Measurements from ENCODE around the gene DHRS13.
"Not testable (repeated sequence)": the region's sequence is repeated elsewhere in the genome, so short reads cannot be mapped to it uniquely, and the experiment has no call there.

The DHRS13 gene

GRCh38 chr17:28935744-28936460 is 33.0 kb upstream of the DHRS13 start:
- DNase-seq (ENCODE audit: low read depth) = no peak

- not testable (repeated sequence) for DNase-seq (ENCODE audit: low read depth)
These were observed 31.6 kb upstream of the DHRS13 start for GRCh38 chr17:28934508-28934907.

DNA sequence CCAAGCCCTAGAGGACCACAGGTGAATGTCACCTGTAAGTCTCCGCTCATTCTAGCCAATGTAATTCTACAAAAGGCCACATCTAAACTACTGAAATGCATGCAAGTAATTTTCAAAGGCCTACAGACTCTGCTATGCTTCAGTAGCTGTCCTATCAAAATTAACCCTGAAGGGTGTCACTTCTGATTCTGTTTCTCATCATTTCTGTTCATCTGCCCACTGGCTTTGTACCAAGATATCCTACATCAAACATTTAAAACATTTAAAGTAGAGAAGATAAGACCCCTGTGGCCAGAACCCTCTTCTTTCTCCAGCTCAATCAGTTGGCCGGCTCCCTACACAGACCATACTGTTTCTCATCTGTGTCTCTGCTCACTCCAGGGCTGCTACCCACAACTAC is 26.9 kb upstream of the DHRS13 start:
- no peak for DNase-seq (ENCODE audit: low read depth)

DNA sequence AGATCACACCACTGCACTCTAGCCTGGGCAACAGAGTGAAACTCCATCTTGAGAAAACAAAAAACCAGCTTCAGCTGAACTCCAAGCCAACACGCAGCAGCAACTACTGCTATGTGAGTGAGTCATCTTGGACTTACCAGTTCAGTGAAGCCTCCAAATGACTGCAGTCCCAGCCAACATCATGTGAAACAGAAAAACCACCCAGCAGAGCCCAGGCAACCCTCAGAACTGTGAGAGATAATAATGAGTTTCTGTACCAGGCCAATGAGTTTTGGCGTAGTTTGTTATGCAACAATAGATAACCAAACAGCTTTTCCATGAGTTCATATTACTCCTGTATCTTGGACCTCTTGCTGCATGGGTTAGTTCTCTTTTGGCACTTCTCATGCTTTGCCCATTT is 25.2 kb upstream of the DHRS13 start:
- DNase-seq (ENCODE audit: low read depth) = no peak

- DNase-seq (ENCODE audit: low read depth) = no peak
These were observed 23.9 kb upstream of the DHRS13 start for GRCh38 chr17:28926786-28927185.

GRCh38 chr17:28926366-28926765 is 23.5 kb upstream of the DHRS13 start:
- no peak for DNase-seq (ENCODE audit: low read depth)

DNA sequence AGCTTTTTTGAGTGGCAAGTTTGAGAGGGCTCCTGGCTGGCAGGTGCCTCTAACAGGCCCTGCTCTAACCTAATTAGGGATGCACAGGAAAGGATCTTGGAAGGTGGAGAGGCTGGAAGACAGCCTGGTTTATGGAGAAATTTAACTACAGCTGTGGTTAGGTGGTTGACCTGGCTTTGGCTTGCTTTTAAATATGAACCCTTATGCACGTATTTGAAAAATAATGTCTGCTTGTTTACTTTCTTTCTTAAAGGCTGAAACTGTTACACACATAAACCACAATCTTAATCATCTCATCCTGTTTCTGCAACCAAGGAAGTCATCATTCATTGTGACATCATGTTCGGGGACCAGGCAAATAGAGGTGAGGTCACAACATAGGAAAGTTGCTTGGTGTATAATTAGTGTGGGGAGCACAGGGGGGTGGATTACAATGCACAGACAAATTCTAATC is 23.1 kb upstream of the DHRS13 start:
- DNase-seq (ENCODE audit: low read depth) = peak; percentile 77

GRCh38 chr17:28920201-28920600 is 17.3 kb upstream of the DHRS13 start:
- no peak for DNase-seq (ENCODE audit: low read depth)

GRCh38 chr17:28918295-28918694 is 15.4 kb upstream of the DHRS13 start:
- DNase-seq (ENCODE audit: low read depth) = no peak

DNA sequence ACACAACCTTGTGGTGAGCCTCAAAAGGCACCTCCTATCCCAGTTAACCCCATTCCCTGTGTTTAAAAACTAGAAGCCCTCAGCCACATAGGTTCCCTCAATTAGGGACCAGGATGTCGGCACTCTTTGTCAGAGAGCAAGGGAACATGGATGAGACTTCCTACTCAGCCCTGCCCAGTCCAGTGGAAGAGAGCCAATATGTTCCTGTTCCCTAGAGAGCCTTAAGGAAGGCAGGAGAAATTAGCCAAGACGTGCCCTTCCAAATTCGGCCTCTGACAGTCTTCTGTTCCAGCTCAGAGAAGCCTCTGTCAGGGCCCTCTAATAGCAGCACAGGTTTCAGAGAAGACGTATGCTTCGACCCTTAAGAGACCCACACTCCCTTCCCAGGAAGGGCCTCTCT is 14.6 kb upstream of the DHRS13 start:
- no peak for DNase-seq (ENCODE audit: low read depth)

GRCh38 chr17:28917029-28917428 is 14.2 kb upstream of the DHRS13 start:
- no peak for DNase-seq (ENCODE audit: low read depth)

GRCh38 chr17:28916302-28916934 is 13.5 kb upstream of the DHRS13 start:
- DNase-seq (ENCODE audit: low read depth) = no peak

DNA sequence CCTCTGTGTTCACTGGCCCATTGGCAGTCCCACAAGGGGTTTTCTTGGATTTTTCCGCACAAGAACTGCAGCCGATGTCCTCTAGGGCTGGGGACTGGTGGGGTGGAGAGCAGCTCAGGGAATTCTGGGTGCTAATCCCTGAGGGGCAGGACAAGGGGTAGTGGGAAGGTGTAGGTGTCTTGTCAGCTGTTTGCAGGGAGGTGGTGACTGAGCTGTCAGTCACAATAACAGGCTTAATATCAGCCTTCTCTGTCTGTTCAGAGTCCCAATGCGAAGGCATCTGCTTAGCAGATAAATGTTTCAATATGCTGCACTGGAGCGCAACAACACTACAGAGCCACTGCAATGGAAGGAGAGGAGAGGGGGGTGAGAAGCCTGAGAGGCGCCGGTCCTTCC is 10.1 kb upstream of the DHRS13 start:
- DNase-seq (ENCODE audit: low read depth) = no peak

GRCh38 chr17:28912281-28912937 is 9.5 kb upstream of the DHRS13 start:
- no peak for DNase-seq (ENCODE audit: low read depth)

DNA sequence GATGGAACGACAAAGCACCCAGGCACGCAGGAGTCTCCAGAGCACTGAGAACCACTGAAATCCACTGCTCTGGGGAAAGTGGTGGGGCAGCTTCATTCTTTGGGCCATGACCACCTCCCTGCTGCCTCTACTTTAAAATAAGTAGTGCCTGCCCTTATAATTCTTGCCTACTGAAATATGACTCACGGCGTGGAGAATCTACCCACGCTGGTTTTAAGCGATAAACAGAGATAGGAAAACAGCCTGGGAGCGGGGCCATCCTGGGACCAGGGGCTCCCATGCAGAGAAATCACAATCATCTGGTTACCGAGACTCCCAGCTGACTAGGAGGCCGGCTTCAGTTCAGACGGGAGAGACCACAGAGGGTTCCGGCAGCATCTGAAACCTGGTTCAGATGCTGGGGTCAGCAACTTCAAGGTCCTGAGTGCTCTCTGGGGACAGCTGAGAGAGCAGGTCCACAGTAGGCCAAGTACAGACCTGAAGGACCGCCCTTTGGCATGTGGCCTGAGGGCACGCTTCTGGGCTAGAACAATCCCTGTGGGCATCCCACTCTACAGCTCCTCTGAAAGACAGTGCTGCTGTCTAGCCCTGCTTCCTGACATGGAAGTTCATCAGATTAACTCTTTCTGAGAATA is 8.6 kb upstream of the DHRS13 start:
- DNase-seq (ENCODE audit: low read depth) = no peak

DNA sequence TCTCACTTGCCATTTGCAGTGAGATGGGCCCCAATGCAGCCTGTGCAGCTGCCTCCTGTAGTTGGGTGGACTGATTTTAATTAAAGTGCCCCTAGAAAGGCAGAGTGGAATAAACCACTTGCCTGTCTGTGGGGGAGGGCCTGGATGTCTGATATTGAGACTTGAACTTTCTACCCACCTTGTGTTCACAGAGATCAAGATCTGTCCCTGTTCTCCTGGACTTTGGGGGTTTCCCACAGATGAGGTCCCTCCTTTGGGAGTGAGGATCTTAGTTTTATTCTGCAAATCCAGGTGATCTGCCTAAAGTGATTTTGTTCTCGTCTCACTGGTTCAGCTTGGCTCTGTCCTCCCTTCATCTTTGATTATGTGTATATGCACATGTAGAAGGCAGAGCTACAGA is 7.7 kb upstream of the DHRS13 start:
- no peak for DNase-seq (ENCODE audit: low read depth)

- peak; percentile 82 for DNase-seq (ENCODE audit: low read depth)
These were observed 5.8 kb upstream of the DHRS13 start for GRCh38 chr17:28908640-28909167.

DNA sequence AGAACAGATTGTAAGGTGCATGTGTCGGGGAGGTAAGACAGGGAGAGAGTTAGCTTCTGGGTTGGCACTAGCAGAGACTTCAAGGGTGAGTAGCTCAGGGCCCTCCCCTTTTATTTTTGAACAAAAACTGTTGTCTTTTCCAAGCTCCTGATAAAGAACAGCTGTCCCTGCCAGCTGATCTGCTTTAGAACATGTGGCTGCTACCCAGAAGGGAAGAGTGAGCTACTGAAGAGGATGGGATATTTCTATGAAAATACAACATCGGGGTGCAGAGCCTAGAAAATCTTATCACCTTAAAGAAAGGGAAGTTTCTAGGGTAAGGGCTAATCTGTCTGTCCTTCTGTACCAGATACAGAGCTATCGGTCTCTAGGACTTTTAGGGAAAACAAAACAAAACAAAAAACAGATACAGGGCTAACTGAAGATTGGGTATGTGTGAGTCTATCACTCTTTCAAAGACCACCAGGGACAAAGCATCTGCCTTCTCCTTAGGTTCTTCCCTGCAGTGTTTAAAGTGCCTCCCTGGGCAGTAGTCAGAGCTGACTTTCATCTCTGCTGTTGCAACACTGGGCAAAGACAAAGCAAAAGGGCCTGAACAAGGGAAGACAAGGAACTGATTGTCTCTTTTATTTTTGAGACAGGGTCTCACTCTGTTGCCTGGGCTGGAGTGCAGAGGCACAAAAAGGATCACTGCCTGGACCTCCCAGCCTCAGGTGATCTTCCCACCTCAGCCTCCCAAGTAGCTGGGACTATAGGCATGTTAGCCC is 5.0 kb upstream of the DHRS13 start:
- DNase-seq (ENCODE audit: low read depth) = no peak

DNA sequence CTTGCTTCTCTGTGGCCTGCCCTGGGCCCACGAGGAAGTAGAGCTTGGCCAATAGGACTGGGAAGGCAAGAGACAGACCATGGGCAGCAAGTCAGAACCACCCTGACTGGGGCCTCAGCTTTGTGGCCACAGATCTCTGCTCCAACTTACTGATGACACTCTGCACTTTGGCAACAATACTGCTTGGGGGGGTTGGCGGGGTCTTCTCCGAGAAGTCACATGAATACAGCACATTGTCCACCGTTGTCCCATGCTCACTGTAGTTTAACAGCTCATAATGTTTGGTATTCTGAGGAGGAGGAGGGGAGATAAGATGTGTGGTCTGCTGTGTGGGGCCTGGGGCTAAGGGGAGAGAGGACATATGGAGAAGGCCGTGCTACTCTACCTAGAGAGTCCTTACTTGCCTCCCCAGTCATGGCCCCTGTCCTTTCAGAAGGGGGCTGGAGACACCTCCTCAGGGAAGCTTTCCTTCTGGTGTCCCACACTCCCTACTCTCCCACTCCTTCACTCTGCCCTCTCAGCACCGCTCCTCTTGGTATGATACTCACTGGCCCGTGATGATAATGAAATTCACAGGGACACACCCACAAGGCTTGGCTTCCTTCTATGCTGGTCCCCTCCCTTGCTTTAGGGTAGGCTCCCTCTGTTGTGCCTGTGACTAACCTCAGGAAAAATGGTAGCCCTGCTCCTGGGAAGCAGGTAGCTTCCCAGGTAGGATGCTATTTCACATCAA is 4.0 kb upstream of the DHRS13 start:
- no peak for DNase-seq (ENCODE audit: low read depth)

DNA sequence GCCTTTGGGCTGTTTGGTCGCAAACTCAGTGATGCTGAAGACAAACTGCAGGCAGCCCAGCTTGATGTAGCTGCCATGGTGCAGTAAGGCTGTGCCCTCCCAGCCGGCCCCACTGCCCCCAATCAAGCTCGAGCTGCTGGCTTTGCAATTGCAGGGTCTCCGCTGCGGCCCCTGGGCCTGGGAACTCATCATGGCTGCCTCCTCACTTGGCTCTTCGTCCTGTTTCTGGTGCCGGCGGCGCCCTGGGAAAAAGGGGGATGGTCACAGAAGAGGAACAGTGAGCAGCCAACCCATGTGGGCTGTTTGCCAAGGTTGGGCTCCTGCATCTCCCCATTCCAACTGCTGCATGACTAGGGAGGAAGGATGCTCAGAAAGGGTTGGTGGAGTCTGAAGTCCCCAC is 3.4 kb upstream of the DHRS13 start:
- DNase-seq (ENCODE audit: low read depth) = no peak

GRCh38 chr17:28904800-28905199 is 1.9 kb upstream of the DHRS13 start:
- DNase-seq (ENCODE audit: low read depth) = no peak
